ENCODE data around the gene CD48. TPM values are rescaled to one million over a fixed set of nuclear protein-coding genes. Genes with fewer than 3 reads are reported as not detected.
A peak's percentile ranks its signal among the peaks of the same experiment; 100 is the strongest.

The CD48 gene
- total and polyA plus RNA-seq, 7 experiments from 2014 or later: 200 to 438 (median 353) TPM

GRCh38 chr1:160710517-160711252 is 937 bp downstream of the CD48 start:
- no peak for ATAC-seq

GRCh38 chr1:160709715-160710114 is 1.9 kb downstream of the CD48 start:
- intact Hi-C loops (cut with micrococcal nuclease): loop anchor here (2.0 to 5.0 kb wide), 2 partner anchors 35 to 37 kb away; no protein-coding TSS in a partner anchor
- H3K27me3 ChIP-seq (ENCODE audit: control insufficient read depth in 2 of 2, insufficient read depth in 2 of 2, low read length in 2 of 2): no peaks in the 10 kb centered on the region
- Mint-ChIP-seq H3K36me3 (peaks cover 0 to 18% (median 12%) of the 10 kb centered on the region in 5 donors), H3K4me1 (peaks cover 21 to 38% (median 27%) of the 10 kb centered on the region in 7 donors), H3K27me3 (no peaks in the 10 kb centered on the region), H3K9me3 (peaks cover 0 to 2% (median 0%) of the 10 kb centered on the region in 11 donors), H3K27ac (no peak overlapping the region), H3K4me3 (no peak overlapping the region)
- ChIA-PET POLR2A (interaction anchor here (3.3 to 4.3 kb wide), 2 partner anchors 13 to 26 kb away, joined by 18 read pairs; no protein-coding TSS in a partner anchor), CTCF (interaction anchor here (1.1 to 7.9 kb wide), 6 partner anchors 15 to 245 kb away, joined by 3 to 46 read pairs (median 10); partner anchors contain the start of gene ITLN2)
- DNase-seq: no peak
- no peak for ATAC-seq
- H3K4me3 ChIP-seq (ENCODE audit: low read length): peak overlapping the region; percentile 90
- peaks cover 68 to 70% of the 10 kb centered on the region in 2 donors for H3K4me1 ChIP-seq (ENCODE audit: control insufficient read depth in 2 of 2, insufficient read depth in 2 of 2, low read length in 2 of 2)
- H3K27ac ChIP-seq (ENCODE audit: low read depth, low read length): peak overlapping the region; percentile 99
- H3K9me3 ChIP-seq (ENCODE audit: control insufficient read depth in 2 of 3, low read length in 3 of 3): no peaks in the 10 kb centered on the region
- peaks cover 0 to 5% (median 0%) of the 10 kb centered on the region in 3 experiments for H3K36me3 ChIP-seq (ENCODE audit: control insufficient read depth in 2 of 3, insufficient read depth in 3 of 3, low read length in 3 of 3)

More at GRCh38 chr1:160710517-160711252, 937 bp downstream of the CD48 start:
- Mint-ChIP-seq H3K36me3 (peaks cover 0 to 9% (median 3%) of the 10 kb centered on the region in 5 donors), H3K9me3 (peaks cover 0 to 2% (median 0%) of the 10 kb centered on the region in 11 donors), H3K27ac (no peak overlapping the region), H3K4me3 (no peak overlapping the region), H3K4me1 (peaks cover 18 to 39% (median 34%) of the 10 kb centered on the region in 7 donors), H3K27me3 (no peaks in the 10 kb centered on the region)
- Histone ChIP-seq H3K27ac (ENCODE audit: low read depth, low read length) (peak overlapping the region; percentile 99), H3K4me3 (ENCODE audit: low read length) (peak overlapping the region; percentile 90), H3K4me1 (ENCODE audit: control insufficient read depth in 2 of 2, insufficient read depth in 2 of 2, low read length in 2 of 2) (peaks cover 60 to 68% of the 10 kb centered on the region in 2 donors), H3K27me3 (ENCODE audit: control insufficient read depth in 2 of 2, insufficient read depth in 2 of 2, low read length in 2 of 2) (no peaks in the 10 kb centered on the region), H3K9me3 (ENCODE audit: control insufficient read depth in 2 of 3, low read length in 3 of 3) (no peaks in the 10 kb centered on the region), H3K36me3 (ENCODE audit: control insufficient read depth in 2 of 3, insufficient read depth in 3 of 3, low read length in 3 of 3) (peaks cover 0 to 5% (median 0%) of the 10 kb centered on the region in 3 experiments)
- CTCF ChIA-PET: interaction anchor here (1.3 to 3.5 kb wide), 6 partner anchors 14 to 58 kb away, joined by 3 to 31 read pairs (median 8); no protein-coding TSS in a partner anchor
- POLR2A ChIA-PET: interaction anchor here (0.7 to 3.2 kb wide), 11 partner anchors 8 to 171 kb away, joined by 3 to 23 read pairs (median 4); partner anchors contain the start of gene LY9
- intact Hi-C loops (cut with micrococcal nuclease): loop anchor here in 1 of 2 donors (1.0 kb wide), 1 partner anchor 7 kb away; no protein-coding TSS in a partner anchor
- no peak for DNase-seq

- Mint-ChIP-seq H3K27ac (no peak overlapping the region), H3K4me1 (peaks cover 15 to 41% (median 29%) of the 10 kb centered on the region in 7 donors), H3K27me3 (no peaks in the 10 kb centered on the region), H3K36me3 (peaks cover 0 to 23% (median 19%) of the 10 kb centered on the region in 5 donors), H3K4me3 (no peak overlapping the region), H3K9me3 (peaks cover 0 to 2% (median 0%) of the 10 kb centered on the region in 11 donors)
- Histone ChIP-seq H3K4me3 (ENCODE audit: low read length) (peak overlapping the region; percentile 90), H3K27ac (ENCODE audit: low read depth, low read length) (peak overlapping the region; percentile 99), H3K9me3 (ENCODE audit: control insufficient read depth in 2 of 3, low read length in 3 of 3) (no peaks in the 10 kb centered on the region), H3K27me3 (ENCODE audit: control insufficient read depth in 2 of 2, insufficient read depth in 2 of 2, low read length in 2 of 2) (no peaks in the 10 kb centered on the region), H3K36me3 (ENCODE audit: control insufficient read depth in 2 of 3, insufficient read depth in 3 of 3, low read length in 3 of 3) (peaks cover 0 to 11% (median 0%) of the 10 kb centered on the region in 3 experiments), H3K4me1 (ENCODE audit: control insufficient read depth in 2 of 2, insufficient read depth in 2 of 2, low read length in 2 of 2) (peaks cover 69 to 71% of the 10 kb centered on the region in 2 donors)
- ATAC-seq: no peak
- intact Hi-C loops (cut with micrococcal nuclease): loop anchor here (2.0 to 5.0 kb wide), 2 partner anchors 36 kb away; no protein-coding TSS in a partner anchor
- ChIA-PET CTCF (interaction anchor here (0.5 to 7.9 kb wide), 7 partner anchors 16 to 246 kb away, joined by 3 to 46 read pairs (median 10); partner anchors contain the start of gene ITLN2), POLR2A (interaction anchor here (0.6 to 4.3 kb wide), 7 partner anchors 14 to 92 kb away, joined by 3 to 18 read pairs (median 6); no protein-coding TSS in a partner anchor)
- peak in 5 of 9 donors; percentile 24 to 40 (median 34) for DNase-seq
These were observed 2.8 kb downstream of the CD48 start for GRCh38 chr1:160708801-160709200.

- Histone ChIP-seq H3K9me3 (ENCODE audit: control insufficient read depth in 2 of 3, low read length in 3 of 3) (no peaks in the 10 kb centered on the region), H3K4me3 (ENCODE audit: low read length) (peak overlapping the region; percentile 90), H3K27ac (ENCODE audit: low read depth, low read length) (peak overlapping the region; percentile 99), H3K4me1 (ENCODE audit: control insufficient read depth in 2 of 2, insufficient read depth in 2 of 2, low read length in 2 of 2) (peaks cover 69 to 71% of the 10 kb centered on the region in 2 donors), H3K27me3 (ENCODE audit: control insufficient read depth in 2 of 2, insufficient read depth in 2 of 2, low read length in 2 of 2) (no peaks in the 10 kb centered on the region), H3K36me3 (ENCODE audit: control insufficient read depth in 2 of 3, insufficient read depth in 3 of 3, low read length in 3 of 3) (peaks cover 0 to 17% (median 0%) of the 10 kb centered on the region in 3 experiments)
- DNase-seq: no peak
- Mint-ChIP-seq H3K36me3 (peaks cover 5 to 30% (median 26%) of the 10 kb centered on the region in 5 donors), H3K4me3 (no peak overlapping the region), H3K27ac (no peak overlapping the region), H3K4me1 (peaks cover 11 to 44% (median 34%) of the 10 kb centered on the region in 7 donors), H3K27me3 (no peaks in the 10 kb centered on the region), H3K9me3 (peaks cover 0 to 2% (median 0%) of the 10 kb centered on the region in 11 donors)
- CTCF ChIA-PET: interaction anchor here (0.7 to 7.9 kb wide), 11 partner anchors 8 to 246 kb away, joined by 3 to 46 read pairs (median 6); partner anchors contain the start of gene ITLN2
- peak; percentile 26 for ATAC-seq
- POLR2A ChIA-PET: interaction anchor here (0.7 to 4.3 kb wide), 13 partner anchors 10 to 446 kb away, joined by 3 to 18 read pairs (median 3); partner anchors contain the start of gene DCAF8
- intact Hi-C loops (cut with micrococcal nuclease): loop anchor here (2.0 to 5.0 kb wide), 2 partner anchors 36 to 37 kb away; no protein-coding TSS in a partner anchor
These were observed 3.5 kb downstream of the CD48 start for GRCh38 chr1:160708118-160708517.

- peaks cover 0 to 22% (median 0%) of the 10 kb centered on the region in 3 experiments for H3K36me3 ChIP-seq (ENCODE audit: control insufficient read depth in 2 of 3, insufficient read depth in 3 of 3, low read length in 3 of 3)
- peak overlapping the region; percentile 90 for H3K4me3 ChIP-seq (ENCODE audit: low read length)
- H3K27me3 Mint-ChIP-seq: no peaks in the 10 kb centered on the region
- peaks cover 0 to 2% (median 0%) of the 10 kb centered on the region in 11 donors for H3K9me3 Mint-ChIP-seq
- H3K9me3 ChIP-seq (ENCODE audit: control insufficient read depth in 2 of 3, low read length in 3 of 3): no peaks in the 10 kb centered on the region
- peaks cover 4 to 44% (median 36%) of the 10 kb centered on the region in 7 donors for H3K4me1 Mint-ChIP-seq
- DNase-seq: peak in 3 of 9 donors; percentile 30 to 40 (median 38)
- CTCF ChIA-PET: interaction anchor here (0.7 to 7.9 kb wide), 12 partner anchors 9 to 431 kb away, joined by 3 to 46 read pairs (median 6); no protein-coding TSS in a partner anchor
- H3K27ac ChIP-seq (ENCODE audit: low read depth, low read length): peak overlapping the region; percentile 99
- peaks cover 65 to 69% of the 10 kb centered on the region in 2 donors for H3K4me1 ChIP-seq (ENCODE audit: control insufficient read depth in 2 of 2, insufficient read depth in 2 of 2, low read length in 2 of 2)
- POLR2A ChIA-PET: interaction anchor here (0.7 to 4.3 kb wide), 15 partner anchors 9 to 445 kb away, joined by 3 to 18 read pairs (median 4); partner anchors contain the start of gene DCAF8
- H3K27me3 ChIP-seq (ENCODE audit: control insufficient read depth in 2 of 2, insufficient read depth in 2 of 2, low read length in 2 of 2): no peaks in the 10 kb centered on the region
- no peak overlapping the region for H3K27ac Mint-ChIP-seq
- H3K36me3 Mint-ChIP-seq: peaks cover 8 to 32% (median 30%) of the 10 kb centered on the region in 5 donors
- ATAC-seq: no peak
- intact Hi-C loops (cut with micrococcal nuclease): loop anchor here (1.0 to 5.0 kb wide), 4 partner anchors 24 to 61 kb away; partner anchors contain the start of gene SLAMF1 (in 1 of the 2)
- H3K4me3 Mint-ChIP-seq: no peak overlapping the region
These were observed 4.2 kb downstream of the CD48 start for GRCh38 chr1:160707236-160708064.
